Stimulated activated naive CD4-positive, alpha-beta T cell (primary cell): ENCODE results near the gene FAM168B.

Experiments
- DNase-seq, 6 experiments: peaks; one replicate each; lab custom pipeline; 2025; lab: John Stamatoyannopoulos, UW

The FAM168B gene

DNA sequence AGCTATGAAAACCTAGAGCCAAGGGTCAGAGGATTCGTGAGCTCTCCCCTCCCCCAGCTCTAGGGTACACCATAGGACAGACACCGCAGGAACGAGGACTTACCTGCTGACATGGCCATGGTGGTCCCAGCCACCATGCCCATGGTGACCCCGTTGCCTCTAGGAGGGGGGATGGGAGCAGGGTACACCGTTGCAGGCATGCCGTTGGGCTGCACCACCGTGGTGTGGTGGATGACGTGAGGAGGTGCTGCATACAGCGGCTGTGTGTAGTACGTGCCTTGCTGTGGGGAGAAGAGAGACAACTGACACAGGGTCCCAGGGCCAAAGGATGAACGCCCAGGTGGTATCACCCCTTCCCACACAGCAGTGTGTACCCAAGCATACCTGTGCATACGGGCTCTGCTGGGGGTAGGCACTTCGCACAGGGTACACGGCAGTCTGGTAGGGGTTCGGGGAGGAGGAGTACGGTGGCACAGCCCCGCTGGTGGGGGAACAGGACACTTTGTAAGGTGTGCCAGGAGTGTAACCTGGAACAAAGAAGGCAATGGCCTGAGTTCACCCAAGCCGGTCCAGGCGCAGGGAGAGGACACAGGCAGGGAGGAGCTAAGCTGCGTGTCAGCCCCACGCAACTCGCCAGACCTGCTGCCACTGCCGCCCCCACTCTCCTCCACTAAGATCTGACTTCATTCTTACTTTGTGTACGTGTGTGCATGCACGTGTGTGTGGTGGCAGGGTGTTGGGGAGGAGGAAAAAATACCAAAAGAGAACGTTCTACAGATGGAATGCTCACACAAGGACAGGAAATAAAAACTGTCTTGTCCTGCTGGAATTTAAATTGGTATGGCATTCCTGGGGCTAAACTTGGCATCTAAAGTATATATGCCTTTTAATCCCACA lies 37.8 kb downstream of the FAM168B start:
- DNase-seq = no peak

DNA sequence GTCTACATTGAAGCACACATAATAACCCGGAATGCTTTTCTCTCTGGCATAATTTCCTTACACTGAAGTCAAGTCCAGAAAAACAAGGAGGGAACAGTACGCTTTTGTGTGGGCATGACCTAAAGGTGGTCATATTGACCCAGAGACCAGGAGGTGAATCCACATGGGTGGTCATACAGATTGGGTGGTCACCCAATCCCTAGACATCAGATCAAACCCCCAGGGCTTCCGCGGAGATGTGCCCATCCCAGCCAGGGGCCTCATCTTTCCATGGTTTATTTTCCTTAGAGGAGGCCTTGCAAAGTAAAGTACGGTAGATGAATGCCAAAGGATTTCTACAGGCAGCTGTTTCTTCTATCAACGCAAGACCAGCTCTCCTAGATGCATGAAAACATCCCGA lies 38.8 kb downstream of the FAM168B start:
- DNase-seq = no peak

DNA sequence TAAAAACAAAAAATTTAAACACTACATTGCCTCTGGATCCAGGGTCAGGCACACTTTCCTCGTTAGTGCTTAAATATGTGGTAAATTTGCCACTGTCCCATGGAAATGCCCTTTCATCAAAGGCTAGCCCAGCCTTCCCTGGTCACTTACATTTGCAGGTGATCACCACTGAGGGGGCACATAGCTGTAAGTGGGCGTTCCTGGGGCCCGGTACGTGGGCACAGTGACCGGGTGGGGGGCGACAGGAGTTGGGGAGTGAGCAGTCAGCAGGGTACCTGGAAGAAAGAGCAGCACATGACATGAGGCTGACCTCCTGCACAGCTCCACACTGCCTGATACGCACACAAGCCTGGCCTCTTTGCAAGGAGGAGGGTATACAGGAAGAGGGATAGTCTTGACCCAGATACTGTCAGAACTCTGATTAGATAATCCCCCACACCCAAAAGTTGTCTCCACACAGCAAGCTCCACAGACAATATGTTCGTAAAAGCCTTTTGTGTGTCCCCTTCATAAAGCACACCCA lies 40.5 kb downstream of the FAM168B start:
- DNase-seq = no peak

DNA sequence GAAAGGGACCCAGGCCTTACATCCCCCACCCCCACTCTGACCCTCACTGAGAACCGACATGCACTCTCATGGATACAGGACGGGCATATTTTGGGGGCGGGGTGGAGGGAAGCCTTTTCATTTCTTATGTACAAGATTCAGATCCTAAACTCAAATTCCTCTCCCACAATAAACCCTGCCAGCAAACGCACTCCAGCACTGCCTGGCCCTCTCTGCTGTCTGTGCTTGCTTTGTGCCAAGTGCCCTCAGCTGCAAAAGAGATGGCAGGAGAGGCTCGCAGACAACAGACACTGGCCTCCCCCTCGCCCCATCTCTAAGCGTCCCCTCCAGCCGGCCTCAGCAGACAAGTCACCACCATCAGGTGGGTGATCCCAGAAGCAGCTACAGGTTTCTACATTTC lies 42.4 kb downstream of the FAM168B start:
- no peak for DNase-seq

DNA sequence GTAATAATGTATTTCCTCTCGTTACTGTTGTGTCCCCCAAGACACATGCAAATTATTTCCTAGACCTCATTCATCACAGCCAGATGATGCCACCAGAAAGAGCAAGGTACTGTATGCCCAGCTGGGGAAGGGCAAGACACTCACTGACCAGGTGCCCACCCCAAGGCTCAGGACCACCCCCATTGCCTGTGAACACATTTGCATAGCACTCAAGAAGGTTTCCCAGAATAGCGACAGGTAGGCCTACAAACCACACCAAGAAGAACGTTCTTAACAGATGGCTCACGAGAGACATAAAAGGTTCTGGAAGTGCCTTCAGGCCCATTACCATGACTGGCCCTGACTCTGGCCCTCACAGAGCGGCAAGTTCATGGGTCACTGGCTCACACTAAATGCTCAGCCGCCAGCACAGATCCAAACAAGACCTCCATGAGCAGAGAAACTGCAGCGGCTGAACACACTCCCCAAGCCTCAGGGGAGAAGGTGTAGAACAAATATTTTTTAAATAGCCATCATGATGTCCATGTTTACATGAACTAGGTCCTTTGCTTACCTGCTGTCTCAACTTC lies 44.0 kb downstream of the FAM168B start:
- no peak for DNase-seq

DNA sequence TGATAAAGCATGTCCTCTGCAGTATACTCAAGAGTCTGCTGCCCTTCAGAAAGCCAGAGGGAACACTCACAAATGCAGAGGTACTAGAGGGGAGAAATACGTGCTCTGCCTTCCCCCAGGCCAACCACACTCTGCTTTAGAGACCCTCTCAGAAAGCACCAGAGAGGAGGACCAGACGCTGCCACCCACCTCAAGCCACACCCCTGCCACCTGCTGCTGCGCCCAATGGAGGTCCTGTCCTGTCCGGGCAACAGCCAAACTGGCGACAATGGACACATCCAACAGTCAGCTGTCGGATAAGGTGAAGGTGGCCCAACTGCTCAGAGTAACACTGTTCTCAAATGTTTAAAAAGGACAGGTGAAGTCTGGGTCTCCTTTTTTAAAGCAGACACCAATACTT lies 44.6 kb downstream of the FAM168B start:
- no peak for DNase-seq

DNA sequence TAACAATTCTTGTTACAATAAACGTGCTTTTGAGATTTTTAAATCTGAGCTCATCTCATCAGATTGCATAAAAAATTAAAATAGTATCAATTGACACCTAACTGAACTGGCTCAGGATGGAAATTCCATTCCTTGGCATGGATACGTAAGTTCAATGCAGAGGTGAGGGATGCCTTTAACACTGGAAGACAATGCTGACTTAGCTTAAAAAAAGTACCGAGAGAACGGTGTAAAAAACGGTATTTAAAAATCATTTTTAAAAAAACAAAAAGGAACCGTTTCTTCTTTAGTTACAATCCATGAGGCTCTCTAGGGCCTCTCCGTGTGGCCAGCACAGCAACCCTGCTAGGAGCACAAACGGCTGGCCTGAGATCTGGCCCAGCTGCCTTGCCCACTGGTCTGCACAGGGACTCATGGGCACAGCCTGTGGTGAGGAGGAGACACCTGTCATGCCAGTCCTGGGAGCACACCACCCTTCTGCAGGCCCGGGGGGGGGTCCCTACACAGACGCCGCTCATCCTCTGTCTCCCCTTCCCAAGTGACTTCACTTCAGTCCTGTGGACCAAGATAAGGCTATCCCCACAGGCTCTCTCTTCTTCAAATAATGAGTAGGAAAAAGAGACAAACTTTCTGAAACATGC lies 45.2 kb downstream of the FAM168B start:
- no peak for DNase-seq

DNA sequence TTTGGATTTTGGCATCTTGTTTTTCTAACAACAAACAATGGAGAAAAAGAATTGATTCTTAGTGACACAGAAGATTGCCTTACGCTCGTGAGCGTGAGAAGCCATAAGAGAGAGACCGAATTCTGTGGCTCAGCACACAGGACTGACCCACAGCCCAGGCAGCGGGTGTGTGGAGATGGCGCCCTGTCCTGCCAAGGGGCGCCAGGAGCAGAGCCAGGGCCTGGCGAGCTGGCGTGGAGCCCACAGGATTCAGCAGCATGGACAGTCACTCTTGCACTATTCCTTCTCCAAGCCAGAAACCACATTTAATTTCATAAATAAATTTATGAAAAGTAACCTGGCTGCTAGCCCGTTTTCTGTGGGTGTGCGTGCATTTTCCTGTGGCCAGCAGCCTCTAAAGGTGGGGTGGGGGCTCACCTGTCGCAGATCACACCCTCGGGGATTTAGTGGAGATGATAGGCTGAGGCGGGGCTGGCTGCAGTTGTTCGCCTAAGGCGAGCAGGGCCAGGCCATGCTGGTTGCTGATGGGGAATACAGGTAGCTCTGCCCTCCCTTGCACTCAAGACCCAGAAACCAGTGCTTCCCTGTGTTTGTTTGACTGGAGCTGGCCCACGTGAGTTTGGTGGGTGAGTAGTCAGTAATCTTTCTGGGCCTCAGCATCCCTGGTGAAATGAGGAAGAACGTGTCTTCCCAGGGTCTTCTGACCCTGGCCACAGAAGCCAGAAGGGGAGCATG lies 46.2 kb downstream of the FAM168B start:
- no peak for DNase-seq

DNA sequence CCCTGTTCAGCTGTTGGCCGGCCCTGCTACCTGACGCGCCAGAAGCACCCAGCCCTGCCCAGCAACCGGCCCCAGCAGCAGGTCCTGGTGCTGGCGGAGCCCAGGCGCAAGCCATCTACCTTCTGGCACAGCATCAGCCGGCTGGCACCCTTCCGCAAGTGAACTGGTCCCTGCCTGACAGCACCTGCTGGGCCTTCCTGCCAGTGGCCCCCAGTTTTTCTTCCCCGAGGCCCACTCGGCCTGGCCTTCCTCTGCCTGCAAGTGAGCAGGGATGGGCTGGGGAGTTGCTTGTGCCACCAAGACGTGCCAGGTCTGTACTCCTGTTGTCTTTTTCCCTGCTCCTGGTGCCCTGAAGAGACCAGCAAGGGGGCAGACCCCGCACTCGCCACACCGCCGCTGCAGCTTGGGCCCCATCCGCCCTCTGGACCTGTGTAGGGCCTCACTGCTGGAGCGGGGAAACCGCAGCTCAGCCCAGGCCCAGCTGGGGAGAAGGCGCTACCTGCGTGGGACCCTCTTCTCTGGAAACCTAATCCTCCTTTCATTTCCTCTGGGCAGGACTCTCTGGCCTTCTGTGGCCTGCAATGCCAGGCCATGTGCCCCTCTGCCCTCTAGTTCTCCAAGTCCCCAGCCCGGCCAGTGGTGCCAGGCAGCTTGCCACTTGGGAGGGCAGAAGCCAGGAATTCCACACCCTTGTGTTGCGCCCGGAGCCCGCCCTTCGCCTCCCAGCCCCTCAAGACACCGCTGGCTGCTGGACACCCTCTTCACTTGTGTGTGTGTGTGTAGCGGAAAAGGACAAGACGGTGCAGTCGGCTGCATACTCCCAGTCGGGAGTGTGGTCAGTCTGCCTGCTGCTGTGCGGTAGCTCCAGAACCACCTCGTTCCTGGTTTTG lies 47.0 kb downstream of the FAM168B start:
- no peak for DNase-seq

DNA sequence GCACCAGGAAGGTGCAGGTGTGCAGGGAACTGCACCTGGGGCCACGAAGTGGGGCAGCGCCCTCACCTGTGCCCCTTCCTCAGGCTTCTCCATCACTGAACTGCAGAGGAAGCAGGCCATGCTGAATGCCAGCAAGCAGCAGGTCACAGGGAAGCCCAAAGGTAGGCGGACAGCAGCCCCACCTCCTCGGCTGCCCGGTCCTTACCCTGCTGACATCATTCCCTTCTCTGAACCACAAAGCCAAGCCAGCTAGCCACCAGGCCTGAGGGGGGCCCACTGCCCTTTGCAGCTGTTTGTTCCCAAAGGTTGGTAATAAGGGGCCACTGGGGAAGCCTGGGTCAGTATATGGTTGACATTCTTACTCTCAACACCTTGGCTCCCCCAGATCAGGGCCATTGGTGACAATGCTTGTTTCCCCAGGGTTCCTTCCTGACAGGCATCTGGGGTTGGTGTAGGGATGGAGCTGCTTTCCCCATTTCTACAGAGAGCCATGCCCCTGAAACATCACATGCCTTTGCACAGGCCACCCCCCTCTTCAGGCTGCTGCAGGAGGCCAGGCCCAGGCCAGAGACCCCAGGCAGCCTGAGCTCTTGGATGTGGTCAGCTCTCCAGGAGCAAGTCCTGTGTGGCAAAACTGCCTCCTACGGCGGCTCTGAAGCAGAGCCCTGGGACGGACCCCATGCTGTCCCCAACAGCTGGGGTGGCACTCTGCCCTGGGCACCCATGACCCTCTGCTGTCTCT lies 47.8 kb downstream of the FAM168B start:
- DNase-seq = no peak

DNA sequence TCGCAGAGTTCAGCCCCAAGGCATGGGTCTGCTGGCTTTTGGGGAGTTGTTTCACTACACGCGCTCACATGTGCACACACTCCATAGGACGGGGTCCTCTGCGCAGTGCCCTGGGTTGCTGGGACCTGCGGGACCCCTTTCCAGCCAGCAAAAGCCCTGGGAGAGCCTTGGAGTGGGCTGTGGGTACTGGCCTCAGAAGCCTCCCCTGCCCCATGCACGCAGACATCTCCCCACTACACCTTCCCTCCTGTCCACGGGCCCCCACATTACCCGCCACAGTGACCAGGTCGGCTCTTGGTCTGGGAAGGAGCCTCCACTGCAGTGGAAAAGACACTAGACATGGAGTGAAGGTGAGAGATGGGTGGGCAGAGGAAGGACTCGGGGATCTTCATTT lies 48.5 kb downstream of the FAM168B start:
- no peak for DNase-seq

DNA sequence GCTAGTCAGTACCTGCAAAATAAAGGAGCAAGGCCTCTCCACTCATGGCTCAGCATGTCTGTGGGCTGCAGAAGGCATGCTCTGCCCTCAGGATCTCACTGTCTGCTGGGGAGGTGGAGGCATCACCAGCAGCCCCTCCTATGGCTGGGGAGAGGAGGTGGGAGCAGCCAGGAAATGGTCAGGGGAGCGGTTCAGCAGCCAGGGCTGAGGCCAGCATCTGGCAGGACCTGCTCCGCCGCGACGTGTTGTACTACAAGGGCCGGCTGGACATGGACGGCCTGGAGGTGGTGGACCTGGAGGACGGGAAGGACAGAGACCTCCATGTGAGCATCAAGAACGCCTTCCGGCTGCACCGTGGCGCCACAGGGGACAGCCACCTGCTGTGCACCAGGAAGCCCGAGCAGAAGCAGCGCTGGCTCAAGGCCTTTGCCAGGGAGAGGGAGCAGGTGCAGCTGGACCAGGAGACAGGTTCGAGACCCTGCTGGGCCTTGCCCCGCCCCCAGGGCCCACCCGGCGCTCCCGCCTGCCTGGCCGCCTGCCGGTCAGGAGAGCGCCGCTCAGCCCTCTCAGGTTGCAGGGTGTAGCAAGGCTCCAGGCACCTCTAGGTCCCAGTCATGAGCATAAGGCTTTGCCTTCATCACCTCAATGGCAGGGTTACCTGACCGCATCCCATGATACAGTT lies 49.0 kb downstream of the FAM168B start:
- no peak for DNase-seq

DNA sequence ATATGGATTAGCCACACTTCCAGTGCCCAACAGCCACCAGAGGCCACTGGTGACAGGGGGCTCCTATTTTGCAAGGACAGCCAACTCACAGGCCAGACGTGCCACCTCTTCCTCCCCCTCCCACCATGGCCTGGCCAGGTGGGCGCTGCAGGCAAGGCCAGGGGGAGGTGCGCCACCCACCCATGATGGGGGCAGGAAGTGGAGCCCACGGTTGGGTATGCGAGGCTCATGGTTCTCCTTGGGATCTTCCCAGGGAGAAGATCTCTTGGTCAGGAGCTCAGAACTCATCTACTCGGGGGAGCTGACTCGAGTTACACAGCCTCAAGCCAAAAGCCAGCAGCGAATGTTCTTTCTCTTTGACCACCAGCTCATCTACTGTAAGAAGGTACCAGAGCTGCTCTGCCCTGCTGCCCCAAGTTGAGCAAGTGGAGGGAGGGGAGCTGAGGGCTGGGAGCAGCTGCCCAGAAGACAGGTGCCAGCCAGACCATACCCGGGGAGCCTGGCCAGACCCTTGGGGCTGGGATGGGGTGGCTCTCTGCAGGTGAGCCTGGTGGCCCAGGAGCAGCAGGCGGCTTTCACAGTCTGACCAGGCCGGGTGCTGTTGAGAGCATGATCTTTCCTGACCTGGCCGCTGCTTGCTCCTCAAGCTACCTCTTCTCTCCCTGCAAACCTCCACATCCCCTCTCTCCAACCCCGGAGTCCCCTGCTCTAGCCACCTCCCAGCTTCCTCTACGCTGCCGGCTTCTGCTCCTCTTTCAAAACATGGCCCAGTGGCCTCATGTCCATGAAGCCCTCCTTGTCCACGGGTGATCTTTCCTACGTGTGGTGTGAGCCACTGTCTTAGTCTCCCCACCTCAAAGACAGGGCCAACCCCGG lies 49.8 kb downstream of the FAM168B start:
- DNase-seq = no peak

DNA sequence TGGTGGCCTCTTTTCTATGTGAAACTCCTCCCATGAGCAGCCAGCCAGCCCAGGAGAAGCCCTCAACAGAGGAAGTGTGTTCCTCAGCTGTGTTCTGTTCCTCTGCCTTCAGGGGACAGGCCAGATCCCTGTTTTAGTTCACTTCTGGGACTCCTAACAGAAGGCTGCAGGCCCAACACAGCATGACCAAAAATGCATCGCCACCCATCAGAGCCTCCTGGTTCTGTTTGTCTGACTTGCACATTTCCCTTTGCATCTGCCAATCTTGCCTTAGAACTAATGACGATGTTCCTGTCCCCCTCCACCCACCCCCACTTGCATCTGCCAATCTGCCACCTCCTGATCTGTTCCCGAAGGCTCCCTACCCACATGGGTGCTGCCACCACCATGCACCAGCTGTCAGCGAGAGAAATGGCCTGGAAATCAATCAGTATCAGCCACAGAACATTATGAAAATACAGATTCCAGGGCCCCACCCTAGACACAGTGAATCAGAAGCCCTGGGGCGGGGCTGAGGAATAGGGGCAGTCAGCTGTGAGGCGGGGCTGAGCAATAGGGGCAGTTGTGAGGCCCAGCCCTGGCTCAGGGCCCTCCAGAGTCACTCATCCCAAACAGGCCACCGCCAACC lies 51.0 kb downstream of the FAM168B start:
- DNase-seq = no peak

DNA sequence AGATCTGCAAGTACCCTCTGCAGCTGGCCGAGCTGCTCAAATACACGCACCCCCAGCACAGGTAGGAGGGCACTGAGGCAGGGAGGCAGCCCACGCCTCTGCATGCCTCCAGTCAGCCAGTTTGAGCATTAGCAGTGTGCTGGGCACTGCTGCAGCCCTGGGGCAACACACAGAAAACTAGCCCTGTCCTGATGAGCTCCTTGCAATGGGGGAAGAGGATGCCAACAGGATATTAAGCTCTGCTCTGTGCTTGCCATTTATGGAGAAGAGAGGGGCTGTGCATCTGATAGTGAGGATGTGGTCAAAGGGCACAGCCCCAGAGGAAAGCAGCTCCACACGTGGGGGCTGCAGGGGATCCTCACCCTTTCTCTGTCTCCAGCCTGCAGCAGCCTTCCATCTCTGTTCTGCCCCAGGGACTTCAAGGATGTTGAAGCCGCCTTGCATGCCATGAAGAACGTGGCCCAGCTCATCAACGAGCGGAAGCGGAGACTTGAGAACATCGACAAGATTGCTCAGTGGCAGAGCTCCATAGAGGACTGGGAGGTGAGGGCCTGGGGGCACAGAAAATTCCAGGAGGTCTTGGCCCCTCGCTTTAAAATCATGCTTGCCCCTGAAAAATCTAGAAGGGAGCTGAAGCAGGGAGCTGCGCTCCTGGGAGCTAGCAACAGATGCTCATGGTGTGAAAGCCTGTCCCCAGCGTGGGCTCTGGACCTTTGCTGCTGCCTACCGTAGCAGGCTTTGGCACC lies 51.7 kb downstream of the FAM168B start:
- DNase-seq = peak in 2 of 6 experiments; percentile 14 to 35

DNA sequence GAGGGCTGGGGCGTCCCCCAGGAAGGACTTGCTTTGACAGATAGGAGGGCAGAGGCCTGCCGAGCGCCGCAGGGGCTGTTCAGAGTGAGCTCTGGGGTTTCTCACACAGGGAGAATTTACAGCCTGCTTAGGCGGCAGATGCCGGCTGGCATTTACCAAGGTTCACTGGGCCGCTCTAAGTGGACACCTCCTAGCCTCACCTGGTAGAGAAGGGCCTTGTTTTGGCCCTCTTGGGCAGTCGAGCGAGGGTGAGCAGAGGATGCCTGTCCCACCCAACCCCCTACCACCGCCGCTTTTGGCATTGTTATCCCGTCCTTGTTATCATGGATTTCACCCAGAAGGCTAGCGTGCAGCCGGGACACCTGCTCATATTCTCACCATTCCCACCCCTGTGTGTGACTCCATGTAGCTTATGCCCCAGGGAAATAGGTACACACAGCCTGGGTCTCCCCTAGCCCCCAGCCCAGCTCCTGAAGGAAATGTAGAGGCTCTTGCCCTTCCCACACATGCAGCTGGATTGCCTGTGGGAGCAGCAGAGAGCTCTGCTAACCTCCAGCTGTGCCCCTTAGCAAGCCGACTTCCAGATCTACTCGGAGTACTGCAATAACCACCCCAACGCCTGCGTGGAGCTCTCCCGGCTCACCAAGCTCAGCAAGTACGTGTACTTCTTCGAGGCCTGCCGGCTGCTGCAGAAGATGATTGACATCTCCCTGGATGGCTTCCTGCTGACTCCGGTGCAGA lies 52.4 kb downstream of the FAM168B start:
- DNase-seq = peak in 1 of 6 experiments; percentile 25
